HepG2 (cell line): ENCODE data around the gene NDRG2. TPM values are rescaled to one million over a fixed set of nuclear protein-coding genes. Genes with fewer than 3 reads are reported as not detected.

Source experiments
- AKNA ChIP-seq: sonication (generic); formaldehyde crosslinking; IDR thresholded peaks from 2 replicates; pipeline ENCODE4 v1.4.0; 2020; ENCODE audit warnings: missing genetic modification reagents, borderline replicate concordance
- CEBPB ChIP-seq: IDR thresholded peaks from 2 replicates; pipeline ENCODE4 v1.6.1; 2011; ENCODE audit warnings: low read depth, low read length, improper control_type of control experiment, borderline replicate concordance
- ETV5 ChIP-seq: IDR thresholded peaks from 2 replicates; pipeline ENCODE4 v1.6.1; 2018; ENCODE audit warnings: missing biosample characterization, missing genetic modification reagents, inconsistent platforms, borderline replicate concordance
- MEIS1 ChIP-seq: sonication (generic); formaldehyde crosslinking; IDR thresholded peaks from 2 replicates; pipeline ENCODE4 v1.9.0; 2021; ENCODE audit warnings: mild to moderate bottlenecking, missing genetic modification reagents, moderate library complexity, borderline replicate concordance
- MIXL1 ChIP-seq: IDR thresholded peaks from 2 replicates; pipeline ENCODE4 v1.6.1; 2016
- MTA3 ChIP-seq: sonication (generic); formaldehyde crosslinking; IDR thresholded peaks from 2 replicates; pipeline ENCODE4 v1.4.0; 2020; ENCODE audit warnings: missing genetic modification reagents
- MXD4 ChIP-seq: IDR thresholded peaks from 2 replicates; pipeline ENCODE4 v1.6.1; 2016; ENCODE audit warnings: mild to moderate bottlenecking, missing biosample characterization, missing genetic modification reagents
- NR2F2 ChIP-seq: IDR thresholded peaks from 2 replicates; pipeline ENCODE4 v1.6.1; 2012; ENCODE audit warnings: low read depth, inconsistent platforms, borderline replicate concordance
- RBM39 ChIP-seq: fragments of 200-400 bp; formaldehyde crosslinking; IDR thresholded peaks from one replicate; pipeline ENCODE4 v1.6.1; 2018; ENCODE audit warnings: antibody characterized with exemption, mild to moderate bottlenecking, low read depth, low read length; ENCODE audit not compliant: poor library complexity, severe bottlenecking
- RFX3 ChIP-seq: IDR thresholded peaks from 2 replicates; pipeline ENCODE4 v1.6.1; 2016; ENCODE audit warnings: missing biosample characterization, missing genetic modification reagents
- SALL1 ChIP-seq: sonication (generic); formaldehyde crosslinking; IDR thresholded peaks from 2 replicates; pipeline ENCODE4 v1.8.0; 2022; ENCODE audit warnings: mild to moderate bottlenecking, missing genetic modification reagents
- SP4 ChIP-seq: sonication (generic); formaldehyde crosslinking; IDR thresholded peaks from 2 replicates; pipeline ENCODE4 v1.8.1; 2023; ENCODE audit warnings: mild to moderate bottlenecking, missing genetic modification reagents
- SSRP1 ChIP-seq: IDR thresholded peaks from 2 replicates; pipeline ENCODE4 v1.6.1; 2016; ENCODE audit warnings: control low read depth
- TAF15 ChIP-seq: fragments of 200-400 bp; formaldehyde crosslinking; IDR thresholded peaks from one replicate; pipeline ENCODE4 v1.6.1; 2018; ENCODE audit warnings: mild to moderate bottlenecking, low read depth, low read length; ENCODE audit not compliant: poor library complexity, severe bottlenecking
- TOPORS ChIP-seq: sonication (generic); formaldehyde crosslinking; IDR thresholded peaks from 2 replicates; pipeline ENCODE4 v1.8.0; 2023; ENCODE audit warnings: mild to moderate bottlenecking, missing genetic modification reagents
- ZBTB42 ChIP-seq: sonication (generic); formaldehyde crosslinking; IDR thresholded peaks from 2 replicates; pipeline ENCODE4 v1.5.0; 2020; ENCODE audit warnings: mild to moderate bottlenecking, missing genetic modification reagents
- ZNF207 ChIP-seq: fragments of 450-650 bp; IDR thresholded peaks from 2 replicates; pipeline ENCODE4 v1.6.1; 2016; ENCODE audit warnings: antibody characterized with exemption, borderline replicate concordance
- ZNF292 ChIP-seq: sonication (generic); formaldehyde crosslinking; IDR thresholded peaks from 2 replicates; pipeline ENCODE4 v1.8.1; 2022; ENCODE audit warnings: mild to moderate bottlenecking, low read depth, missing genetic modification reagents, borderline replicate concordance
- ZNF543 ChIP-seq: sonication (generic); formaldehyde crosslinking; IDR thresholded peaks from 2 replicates; pipeline ENCODE4 v1.4.0; 2020; ENCODE audit warnings: mild to moderate bottlenecking, missing genetic modification reagents
- ZNF614 ChIP-seq: IDR thresholded peaks from 2 replicates; pipeline ENCODE4 v1.6.1; 2018; ENCODE audit warnings: missing biosample characterization, missing genetic modification reagents, inconsistent platforms, borderline replicate concordance
- ZNF75D ChIP-seq: sonication (generic); formaldehyde crosslinking; IDR thresholded peaks from 2 replicates; pipeline ENCODE4 v1.8.1; 2023; ENCODE audit warnings: missing genetic modification reagents, mild to moderate bottlenecking, borderline replicate concordance
- ZNF839 ChIP-seq: sonication (generic); formaldehyde crosslinking; IDR thresholded peaks from 2 replicates; pipeline ENCODE4 v1.4.0; 2020; ENCODE audit warnings: missing genetic modification reagents, mild to moderate bottlenecking, borderline replicate concordance
- polyA plus RNA-seq, 8 experiments: library from polyadenylated mRNA; depleted of rRNA in 3 of 8; stranded (reverse) in 7 of 8; unstranded in 1 of 8; fragments of >200 nt; fragmentation: Illumina TruSeq in 4 of 8; extraction: Trizol in 4 of 8; gene quantifications; 2 replicates each; pipeline versions ENCODE4 v1.2.1 to v1.2.3, GENCODE V29; 2011 to 2016; ENCODE audit warnings: low read depth in 4 of 8, missing spikeins in 1 of 8, mixed read lengths in 1 of 8; ENCODE audit not compliant: insufficient read depth in 1 of 8
- total RNA-seq, 5 experiments: library from RNA; depleted of rRNA; stranded (reverse); fragments of >200 nt; fragmentation: Illumina TruSeq; extraction: Trizol; gene quantifications; 2 replicates each; pipeline ENCODE4 v1.2.3, GENCODE V29; 2016; ENCODE audit warnings: low read depth in 1 of 5
- TF ChIP-seq, protein P1 (sequence below): IDR thresholded peaks from 2 replicates; pipeline ENCODE4 v1.6.1; 2016; ENCODE audit warnings: mild to moderate bottlenecking
- TF ChIP-seq, protein P2 (sequence below): sonication (generic); formaldehyde crosslinking; IDR thresholded peaks from 2 replicates; pipeline ENCODE4 v1.8.0; 2022; ENCODE audit warnings: mild to moderate bottlenecking, missing genetic modification reagents, moderate library complexity

The NDRG2 gene
- total and polyA plus RNA-seq, 2 of the 13 experiments (the other 11 are each of a cell fraction or from before 2014, with no cell fraction given): 27.2 to 189 TPM

DNA sequence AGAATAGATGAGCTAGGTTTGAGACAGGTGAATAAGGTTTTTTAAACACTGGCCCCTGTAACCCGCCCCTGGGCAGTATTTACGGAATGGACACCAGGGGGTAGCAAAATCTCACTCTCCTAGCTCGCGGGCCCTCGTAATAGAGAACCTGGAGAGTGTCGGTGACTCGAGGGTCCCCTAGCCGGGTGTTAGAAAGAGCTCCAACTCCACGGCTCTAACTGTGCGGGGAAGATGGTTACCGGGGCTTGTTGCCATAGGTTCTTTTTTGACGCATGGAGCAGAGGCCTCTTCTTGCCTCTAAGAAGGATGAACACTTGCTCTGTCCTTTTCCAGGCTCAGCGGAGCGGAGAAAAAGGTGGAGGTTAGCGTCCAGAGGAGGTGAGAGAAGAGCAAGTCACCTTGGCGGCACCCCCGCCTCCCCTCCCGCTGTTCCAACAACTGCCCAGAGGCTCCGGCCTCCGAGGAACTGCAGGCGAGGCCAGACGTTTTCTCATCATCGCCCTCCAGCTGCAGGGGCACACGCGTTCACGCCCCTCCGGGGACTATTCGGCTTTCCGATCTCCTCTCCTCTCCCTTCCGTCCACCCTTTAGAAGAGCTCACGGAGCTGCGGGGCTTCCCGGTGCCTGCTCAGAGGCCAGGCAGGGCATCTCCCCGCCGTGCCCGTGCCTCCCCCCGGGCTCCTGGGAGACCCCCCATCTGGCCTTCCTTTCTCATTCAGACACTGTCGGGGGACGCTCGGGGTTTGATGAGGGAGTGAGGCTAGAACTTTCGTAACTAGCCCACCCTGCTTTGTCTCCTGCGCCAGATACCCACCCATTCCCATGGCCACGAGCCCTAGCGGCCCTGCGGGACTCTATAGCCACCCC, 43.9 kb upstream of the NDRG2 start (continued):
- TF ChIP-seq MTA3 (CRISPR knock-in tag) (no peak), AKNA (CRISPR knock-in tag) (no peak), SP4 (peak; percentile 42; the same call in 1 of the 2 replicates), ZNF839 (CRISPR knock-in tag) (no peak), SALL1 (CRISPR knock-in tag) (peak; percentile 32; the same call in 1 of the 2 replicates), MXD4 (CRISPR knock-in tag) (no peak; the same call in 1 of the 2 replicates), MEIS1 (no peak), ZNF207 (no peak), TAF15 (no peak), ETV5 (CRISPR knock-in tag) (0 out of 2 replicates have a peak, but pooled peaks have one; percentile 23), ZNF614 (CRISPR knock-in tag) (peak; percentile 81), NR2F2 (no peak; the same call in 1 of the 2 replicates), ZNF75D (CRISPR knock-in tag) (no peak), ZNF292 (no peak), CEBPB (no peak), TOPORS (CRISPR knock-in tag) (no peak), ZBTB42 (peak; percentile 83; the same call in 1 of the 2 replicates), RBM39 (no peak), RFX3 (CRISPR knock-in tag) (no peak), ZNF543 (CRISPR knock-in tag) (no peak; the same call in 1 of the 2 replicates), SSRP1 (CRISPR knock-in tag) (0 out of 2 replicates have a peak, but pooled peaks have one; percentile 57), MIXL1 (no peak; the same call in 1 of the 2 replicates)
- TF ChIP-seq, protein P1, sequence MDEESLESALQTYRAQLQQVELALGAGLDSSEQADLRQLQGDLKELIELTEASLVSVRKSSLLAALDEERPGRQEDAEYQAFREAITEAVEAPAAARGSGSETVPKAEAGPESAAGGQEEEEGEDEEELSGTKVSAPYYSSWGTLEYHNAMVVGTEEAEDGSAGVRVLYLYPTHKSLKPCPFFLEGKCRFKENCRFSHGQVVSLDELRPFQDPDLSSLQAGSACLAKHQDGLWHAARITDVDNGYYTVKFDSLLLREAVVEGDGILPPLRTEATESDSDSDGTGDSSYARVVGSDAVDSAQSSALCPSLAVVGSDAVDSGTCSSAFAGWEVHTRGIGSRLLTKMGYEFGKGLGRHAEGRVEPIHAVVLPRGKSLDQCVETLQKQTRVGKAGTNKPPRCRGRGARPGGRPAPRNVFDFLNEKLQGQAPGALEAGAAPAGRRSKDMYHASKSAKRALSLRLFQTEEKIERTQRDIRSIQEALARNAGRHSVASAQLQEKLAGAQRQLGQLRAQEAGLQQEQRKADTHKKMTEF: no peak; the same call in 1 of the 2 replicates
- TF ChIP-seq, protein P2, sequence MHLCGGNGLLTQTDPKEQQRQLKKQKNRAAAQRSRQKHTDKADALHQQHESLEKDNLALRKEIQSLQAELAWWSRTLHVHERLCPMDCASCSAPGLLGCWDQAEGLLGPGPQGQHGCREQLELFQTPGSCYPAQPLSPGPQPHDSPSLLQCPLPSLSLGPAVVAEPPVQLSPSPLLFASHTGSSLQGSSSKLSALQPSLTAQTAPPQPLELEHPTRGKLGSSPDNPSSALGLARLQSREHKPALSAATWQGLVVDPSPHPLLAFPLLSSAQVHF (CRISPR knock-in tag): no peak
